Measurements from ENCODE around the gene NGEF.

GRCh38 chr2:232871835-232872736 is 141.0 kb downstream of the NGEF start:
- TF ChIP-seq YY1 (IDR thresholded peaks at IDR 0.05; ENCODE audit: insufficient read depth, insufficient read length) (no peak), SUZ12 (IDR thresholded peaks at IDR 0.05; ENCODE audit: extremely low read depth, insufficient read depth, insufficient read length) (no peak), ZNF274 (IDR thresholded peaks at IDR 0.05; ENCODE audit: low read depth, low read length) (no peak)
